ENCODE data around the gene TICAM2. TPM values are rescaled to one million over a fixed set of nuclear protein-coding genes. Genes with fewer than 3 reads are reported as not detected.

The TICAM2 gene
- total RNA-seq, 2 experiments from 2014 or later = 0.40 to 2.0 TPM

GRCh38 chr5:115583474-115583873 is 18.8 kb downstream of the TICAM2 start:
- intact Hi-C loops (cut with micrococcal nuclease) = no loop called here
- ChIA-PET POLR2A (no interaction called here), CTCF (interaction anchor here (1.7 to 2.9 kb wide), 2 partner anchors 9 to 274 kb away, joined by 8 to 15 read pairs; no protein-coding TSS in a partner anchor)

DNA sequence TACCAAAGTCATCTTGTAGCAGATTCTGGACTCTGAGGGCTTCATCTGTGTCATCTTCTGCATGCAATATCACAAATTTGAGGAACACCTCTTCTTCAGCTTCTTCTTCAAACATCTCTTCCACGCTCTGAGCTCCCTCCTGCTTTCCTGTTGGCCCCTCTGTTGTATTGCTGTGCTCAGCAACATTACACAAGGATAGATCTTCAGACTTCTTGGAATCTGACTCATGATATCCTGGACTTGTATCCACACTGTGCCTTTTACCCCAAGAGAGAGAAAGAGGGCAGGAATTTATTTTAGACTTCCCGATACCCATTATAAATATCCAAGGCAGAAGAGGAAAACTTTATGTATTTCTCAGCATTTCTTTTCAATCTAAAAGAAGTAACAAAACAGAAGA is 21.3 kb downstream of the TICAM2 start:
- CTCF ChIA-PET = interaction anchor here (0.6 to 1.0 kb wide), 2 partner anchors 271 to 487 kb away, joined by 3 read pairs; no protein-coding TSS in a partner anchor
- POLR2A ChIA-PET = no interaction called here
- no peak overlapping the region for H3K4me3 Mint-ChIP-seq
- intact Hi-C loops (cut with micrococcal nuclease) = no loop called here
- no peak overlapping the region for H3K27ac Mint-ChIP-seq
- no peak for DNase-seq
- H3K9me3 Mint-ChIP-seq = peaks cover 2% of the 10 kb centered on the region
- H3K27me3 Mint-ChIP-seq = no peaks in the 10 kb centered on the region
- H3K36me3 Mint-ChIP-seq = no peaks in the 10 kb centered on the region
- H3K4me1 Mint-ChIP-seq (ENCODE audit: low read depth) = no peaks in the 10 kb centered on the region

More at GRCh38 chr5:115583474-115583873, 18.8 kb downstream of the TICAM2 start:
- Mint-ChIP-seq H3K4me3 (no peak overlapping the region), H3K4me1 (ENCODE audit: low read depth) (no peaks in the 10 kb centered on the region), H3K27me3 (no peaks in the 10 kb centered on the region), H3K9me3 (no peaks in the 10 kb centered on the region), H3K27ac (no peak overlapping the region), H3K36me3 (no peaks in the 10 kb centered on the region)
- DNase-seq = no peak

- ChIA-PET POLR2A (no interaction called here), CTCF (no interaction called here)
- Mint-ChIP-seq H3K4me3 (no peak overlapping the region), H3K36me3 (no peaks in the 10 kb centered on the region), H3K4me1 (ENCODE audit: low read depth) (no peaks in the 10 kb centered on the region), H3K27ac (no peak overlapping the region), H3K9me3 (peaks cover 2% of the 10 kb centered on the region), H3K27me3 (no peaks in the 10 kb centered on the region)
- no peak for DNase-seq
- intact Hi-C loops (cut with micrococcal nuclease) = loop anchor here (10.0 kb wide), 1 partner anchor 205 kb away; no protein-coding TSS in a partner anchor
These were observed 22.5 kb downstream of the TICAM2 start for GRCh38 chr5:115579747-115580173.

DNA sequence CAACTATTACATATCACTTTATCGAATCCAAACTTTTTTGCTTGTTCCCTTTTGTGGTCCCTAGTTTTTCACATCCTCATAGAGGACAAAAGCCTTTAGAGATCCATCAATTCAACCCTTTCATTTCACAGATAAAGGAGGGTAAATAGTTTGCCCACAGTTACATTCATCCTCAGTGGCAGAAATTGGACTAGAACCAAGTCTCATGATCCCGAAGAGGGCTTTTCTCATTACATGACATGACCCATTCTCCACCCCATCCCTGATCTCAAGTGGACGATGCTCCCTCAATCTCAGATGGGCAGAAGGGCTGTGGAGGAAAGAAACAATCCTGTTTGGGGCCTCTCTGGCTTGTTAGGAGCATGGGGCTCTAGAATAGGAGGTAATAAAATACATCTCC is 23.1 kb downstream of the TICAM2 start:
- no peak overlapping the region for H3K27ac Mint-ChIP-seq
- no peaks in the 10 kb centered on the region for H3K27me3 Mint-ChIP-seq
- no peak overlapping the region for H3K4me3 Mint-ChIP-seq
- ChIA-PET POLR2A (no interaction called here), CTCF (no interaction called here)
- intact Hi-C loops (cut with micrococcal nuclease) = loop anchor here (10.0 kb wide), 1 partner anchor 204 kb away; no protein-coding TSS in a partner anchor
- H3K36me3 Mint-ChIP-seq = no peaks in the 10 kb centered on the region
- no peak for DNase-seq
- H3K4me1 Mint-ChIP-seq (ENCODE audit: low read depth) = peaks cover 3% of the 10 kb centered on the region
- H3K9me3 Mint-ChIP-seq = peaks cover 2% of the 10 kb centered on the region

- H3K9me3 Mint-ChIP-seq = peaks cover 2% of the 10 kb centered on the region
These were observed 23.6 kb downstream of the TICAM2 start for GRCh38 chr5:115578657-115579056.

GRCh38 chr5:115577741-115578140 is 24.5 kb downstream of the TICAM2 start:
- Mint-ChIP-seq H3K4me3 (no peak overlapping the region), H3K4me1 (ENCODE audit: low read depth) (peaks cover 3% of the 10 kb centered on the region), H3K36me3 (no peaks in the 10 kb centered on the region), H3K27me3 (no peaks in the 10 kb centered on the region), H3K27ac (no peak overlapping the region), H3K9me3 (peaks cover 2% of the 10 kb centered on the region)
- intact Hi-C loops (cut with micrococcal nuclease) = loop anchor here (10.0 kb wide), 1 partner anchor 203 kb away; no protein-coding TSS in a partner anchor
- POLR2A ChIA-PET = interaction anchor here (1.4 kb wide), 1 partner anchor 14 kb away, joined by 4 read pairs; no protein-coding TSS in a partner anchor
- CTCF ChIA-PET = interaction anchor here (1.0 to 12.0 kb wide), 3 partner anchors 11 to 269 kb away, joined by 3 to 212 read pairs (median 5); no protein-coding TSS in a partner anchor
- no peak for DNase-seq

More at GRCh38 chr5:115578657-115579056, 23.6 kb downstream of the TICAM2 start:
- H3K27me3 Mint-ChIP-seq = no peaks in the 10 kb centered on the region
- no peak for DNase-seq
- intact Hi-C loops (cut with micrococcal nuclease) = loop anchor here (10.0 kb wide), 1 partner anchor 204 kb away; no protein-coding TSS in a partner anchor
- H3K36me3 Mint-ChIP-seq = no peaks in the 10 kb centered on the region
- ChIA-PET CTCF (no interaction called here), POLR2A (no interaction called here)
- H3K4me1 Mint-ChIP-seq (ENCODE audit: low read depth) = peaks cover 3% of the 10 kb centered on the region
- no peak overlapping the region for H3K4me3 Mint-ChIP-seq
- no peak overlapping the region for H3K27ac Mint-ChIP-seq

DNA sequence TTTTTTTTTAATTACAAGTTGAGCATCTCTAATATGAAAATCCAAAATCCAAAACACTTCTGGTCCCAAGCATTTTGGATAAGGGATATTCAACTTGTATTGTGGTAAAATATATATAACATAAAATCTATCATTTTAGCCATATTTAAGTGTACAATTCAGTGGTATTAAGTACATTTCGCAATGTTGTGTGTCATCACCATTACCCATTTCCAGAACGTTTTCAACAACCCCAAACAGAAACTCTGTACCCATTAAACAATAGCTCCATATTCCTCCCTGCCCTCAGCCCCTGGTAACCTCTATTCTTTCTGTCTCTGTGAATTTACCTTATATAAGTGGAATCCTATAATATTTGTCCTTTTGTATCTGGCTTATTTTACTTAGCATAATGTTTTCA is 24.9 kb downstream of the TICAM2 start:
- H3K4me1 Mint-ChIP-seq (ENCODE audit: low read depth) = peaks cover 3% of the 10 kb centered on the region
- peaks cover 2% of the 10 kb centered on the region for H3K9me3 Mint-ChIP-seq
- CTCF ChIA-PET = interaction anchor here (1.0 to 12.0 kb wide), 3 partner anchors 11 to 269 kb away, joined by 3 to 212 read pairs (median 5); no protein-coding TSS in a partner anchor
- H3K27ac Mint-ChIP-seq = no peak overlapping the region
- H3K27me3 Mint-ChIP-seq = no peaks in the 10 kb centered on the region
- intact Hi-C loops (cut with micrococcal nuclease) = loop anchor here (10.0 kb wide), 1 partner anchor 203 kb away; no protein-coding TSS in a partner anchor
- no peak for DNase-seq
- H3K4me3 Mint-ChIP-seq = no peak overlapping the region
- H3K36me3 Mint-ChIP-seq = no peaks in the 10 kb centered on the region
- POLR2A ChIA-PET = interaction anchor here (1.4 kb wide), 1 partner anchor 14 kb away, joined by 4 read pairs; no protein-coding TSS in a partner anchor

DNA sequence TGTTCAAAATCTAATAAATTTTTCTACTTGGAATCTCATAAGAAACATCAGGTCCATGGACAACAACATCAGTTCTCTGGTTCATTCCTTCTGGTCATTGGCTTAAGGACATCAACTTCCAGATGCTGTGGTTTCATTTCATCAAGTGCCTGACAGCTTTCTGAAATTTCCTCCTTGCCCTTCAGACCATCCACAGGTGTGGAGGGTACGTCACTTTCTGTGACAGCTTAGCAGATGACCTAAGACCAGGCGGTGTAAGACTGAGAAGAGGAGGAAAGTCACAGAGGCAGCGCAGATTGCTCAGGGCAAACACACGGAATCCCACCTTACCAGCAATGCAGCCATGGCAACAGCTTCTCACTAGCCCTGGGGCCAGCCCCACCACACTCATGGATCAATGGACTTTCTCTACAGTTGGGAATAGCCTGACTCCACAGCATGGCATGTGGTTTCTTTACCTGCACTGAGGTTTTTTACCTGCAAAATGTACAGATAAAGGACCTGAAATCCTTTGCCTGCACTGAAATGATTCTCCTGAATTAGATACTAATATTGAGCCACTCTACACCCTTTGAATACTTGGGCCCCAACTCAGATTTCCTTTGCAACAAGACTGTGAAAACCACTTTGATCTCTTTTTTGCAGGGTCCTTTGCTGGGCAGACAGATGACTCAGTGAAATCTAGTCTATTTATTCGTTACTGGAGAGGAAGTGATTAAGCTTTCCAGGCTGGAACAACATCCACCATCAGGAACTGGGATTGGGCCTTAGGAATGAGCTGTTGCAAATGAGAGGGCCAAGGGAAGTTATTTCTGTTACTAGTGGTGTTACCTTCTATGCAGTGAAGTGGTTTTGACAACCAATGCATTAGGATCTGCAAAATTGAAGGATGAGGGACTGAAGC is 26.9 kb downstream of the TICAM2 start:
- Mint-ChIP-seq H3K36me3 (no peaks in the 10 kb centered on the region), H3K4me3 (no peak overlapping the region), H3K4me1 (ENCODE audit: low read depth) (peaks cover 3% of the 10 kb centered on the region), H3K27me3 (no peaks in the 10 kb centered on the region), H3K9me3 (peaks cover 2% of the 10 kb centered on the region), H3K27ac (no peak overlapping the region)
- ChIA-PET CTCF (interaction anchor here (0.6 to 12.0 kb wide), 31 partner anchors 8 to 597 kb away, joined by 3 to 212 read pairs (median 4); partner anchors contain the start of gene CCDC112), POLR2A (no interaction called here)
- no peak for DNase-seq
- intact Hi-C loops (cut with micrococcal nuclease) = loop anchor here (2.0 to 10.0 kb wide), 2 partner anchors 201 to 477 kb away; no protein-coding TSS in a partner anchor

DNA sequence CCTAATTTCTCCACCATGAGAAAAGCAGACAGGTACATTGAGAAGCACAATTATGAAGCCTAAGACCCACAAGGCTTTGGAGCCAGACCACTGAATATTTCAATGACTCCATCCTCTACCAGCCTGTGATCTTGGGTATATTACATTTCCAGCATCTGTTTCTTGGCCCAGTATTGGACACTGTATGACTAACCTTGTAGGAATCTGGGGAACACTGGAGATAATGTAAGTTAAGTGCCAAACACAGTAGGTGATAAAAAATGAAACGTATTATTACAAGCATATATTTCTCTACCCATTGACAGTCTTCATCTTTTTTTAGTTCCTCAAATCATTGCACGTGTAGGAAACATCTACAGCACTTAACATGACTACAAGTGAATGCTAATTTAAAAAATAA is 29.1 kb downstream of the TICAM2 start:
- no peak overlapping the region for H3K27ac Mint-ChIP-seq
- H3K27me3 Mint-ChIP-seq = no peaks in the 10 kb centered on the region
- ChIA-PET CTCF (interaction anchor here (1.9 to 12.0 kb wide), 2 partner anchors 183 to 264 kb away, joined by 6 to 212 read pairs; no protein-coding TSS in a partner anchor), POLR2A (no interaction called here)
- no peak for DNase-seq
- no peaks in the 10 kb centered on the region for H3K36me3 Mint-ChIP-seq
- no peak overlapping the region for H3K4me3 Mint-ChIP-seq
- intact Hi-C loops (cut with micrococcal nuclease) = loop anchor here (10.0 kb wide), 1 partner anchor 198 kb away; no protein-coding TSS in a partner anchor
- H3K4me1 Mint-ChIP-seq (ENCODE audit: low read depth) = peaks cover 3% of the 10 kb centered on the region
- H3K9me3 Mint-ChIP-seq = peaks cover 2% of the 10 kb centered on the region

GRCh38 chr5:115571441-115571878 is 30.8 kb downstream of the TICAM2 start:
- ChIA-PET CTCF (interaction anchor here (0.5 to 12.0 kb wide), 3 partner anchors 145 to 269 kb away, joined by 3 to 212 read pairs (median 3); no protein-coding TSS in a partner anchor), POLR2A (interaction anchor here (1.3 kb wide), 1 partner anchor 228 kb away, joined by 3 read pairs; no protein-coding TSS in a partner anchor)
- DNase-seq = no peak
- Mint-ChIP-seq H3K27me3 (peaks cover 3% of the 10 kb centered on the region), H3K27ac (no peak overlapping the region), H3K4me1 (ENCODE audit: low read depth) (peaks cover 3% of the 10 kb centered on the region), H3K4me3 (no peak overlapping the region), H3K9me3 (no peaks in the 10 kb centered on the region), H3K36me3 (no peaks in the 10 kb centered on the region)
- intact Hi-C loops (cut with micrococcal nuclease) = loop anchor here (10.0 kb wide), 1 partner anchor 197 kb away; no protein-coding TSS in a partner anchor

GRCh38 chr5:115568668-115569067 is 33.6 kb downstream of the TICAM2 start:
- POLR2A ChIA-PET = no interaction called here
- peaks cover 3% of the 10 kb centered on the region for H3K27me3 Mint-ChIP-seq
- DNase-seq = no peak
- H3K4me3 Mint-ChIP-seq = no peak overlapping the region
- H3K4me1 Mint-ChIP-seq (ENCODE audit: low read depth) = no peaks in the 10 kb centered on the region
- no peaks in the 10 kb centered on the region for H3K36me3 Mint-ChIP-seq
- intact Hi-C loops (cut with micrococcal nuclease) = no loop called here
- no peak overlapping the region for H3K27ac Mint-ChIP-seq
- CTCF ChIA-PET = interaction anchor here (12.0 kb wide), 1 partner anchor 260 kb away, joined by 212 read pairs; no protein-coding TSS in a partner anchor
- H3K9me3 Mint-ChIP-seq = no peaks in the 10 kb centered on the region

GRCh38 chr5:115565233-115565632 is 37.0 kb downstream of the TICAM2 start:
- H3K4me3 Mint-ChIP-seq = no peak overlapping the region
- peaks cover 14% of the 10 kb centered on the region for H3K27me3 Mint-ChIP-seq
- no peak for DNase-seq
- H3K4me1 Mint-ChIP-seq (ENCODE audit: low read depth) = no peaks in the 10 kb centered on the region
- H3K27ac Mint-ChIP-seq = no peak overlapping the region
- ChIA-PET CTCF (interaction anchor here (1.9 kb wide), 1 partner anchor 10 kb away, joined by 5 read pairs; no protein-coding TSS in a partner anchor), POLR2A (no interaction called here)
- H3K36me3 Mint-ChIP-seq = no peaks in the 10 kb centered on the region
- H3K9me3 Mint-ChIP-seq = no peaks in the 10 kb centered on the region
- intact Hi-C loops (cut with micrococcal nuclease) = no loop called here

All from activated CD4-positive, alpha-beta memory T cell treated with anti-CD3 and anti-CD28 coated beads for 36 hours (primary cell).